NCI-H2107 treated with DMSO at 0.1 percent for 48 hours (cell line): ENCODE results near the gene GFRA4.
"Not testable (repeated sequence)": the region's sequence is repeated elsewhere in the genome, so short reads cannot be mapped to it uniquely, and the experiment has no call there.

Experiments used
- DNase-seq: peaks from one replicate; lab custom pipeline; 2025; ENCODE audit not compliant: unreplicated experiment; lab: John Stamatoyannopoulos, UW

GFRA4 gene

DNA sequence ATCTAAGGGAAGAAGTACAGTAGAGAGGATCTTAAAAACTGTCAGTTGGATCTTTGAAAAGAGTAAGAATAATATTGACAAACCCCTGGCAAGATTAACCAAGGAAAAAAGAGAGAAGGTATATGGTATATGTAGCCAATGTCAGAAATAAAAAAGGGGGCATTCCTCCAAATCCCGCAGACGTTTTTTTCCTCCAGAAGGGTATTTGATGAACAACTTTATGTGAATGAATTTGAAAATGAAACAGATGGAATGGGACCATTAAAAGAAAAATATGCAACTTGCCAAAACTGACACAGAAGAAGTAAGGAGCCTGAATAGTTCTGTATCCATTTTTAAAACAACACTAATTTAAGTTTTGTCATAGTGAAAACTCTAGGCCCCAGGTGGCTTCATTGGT lies 35.7 kb downstream of the GFRA4 start:
- DNase-seq: no peak

DNA sequence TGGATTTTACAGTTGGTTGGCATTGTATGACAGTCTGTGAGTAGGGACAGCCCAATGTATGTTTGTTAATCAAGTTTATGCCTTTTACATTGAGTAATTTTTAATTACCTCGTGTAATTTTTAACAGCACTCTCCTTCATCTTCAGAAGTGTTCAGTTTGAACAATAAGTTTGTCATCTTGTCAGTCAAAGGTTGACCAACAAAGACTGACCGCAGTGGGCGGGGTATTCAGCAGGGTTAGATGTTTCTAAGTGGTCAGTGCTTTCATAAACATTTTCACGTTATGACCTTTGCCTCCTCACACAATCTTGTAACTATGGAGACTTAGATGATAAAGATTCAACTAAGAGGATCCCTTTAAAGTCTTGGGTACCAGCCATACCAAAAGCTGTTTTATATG lies 40.8 kb downstream of the GFRA4 start:
- DNase-seq: no peak

DNA sequence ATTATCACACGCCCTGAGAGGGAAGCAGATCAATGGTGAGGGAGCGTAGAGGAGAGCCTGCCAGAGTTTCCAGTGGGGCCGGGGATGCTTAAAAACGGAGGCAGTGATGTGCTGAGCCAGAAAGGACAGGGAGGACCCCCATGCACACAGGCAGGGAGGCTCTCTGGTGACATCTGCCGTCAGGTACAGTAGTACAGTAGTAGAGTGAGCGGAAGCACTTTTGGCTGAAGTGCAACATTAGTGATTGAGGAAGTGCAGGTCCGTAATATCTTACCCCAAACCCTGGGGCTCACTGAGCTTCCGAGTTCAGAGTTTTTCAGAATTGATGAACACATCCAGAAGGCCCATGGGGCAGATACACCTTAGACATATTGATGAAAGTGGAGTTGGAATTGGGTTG lies 42.1 kb downstream of the GFRA4 start:
- DNase-seq: no peak

DNA sequence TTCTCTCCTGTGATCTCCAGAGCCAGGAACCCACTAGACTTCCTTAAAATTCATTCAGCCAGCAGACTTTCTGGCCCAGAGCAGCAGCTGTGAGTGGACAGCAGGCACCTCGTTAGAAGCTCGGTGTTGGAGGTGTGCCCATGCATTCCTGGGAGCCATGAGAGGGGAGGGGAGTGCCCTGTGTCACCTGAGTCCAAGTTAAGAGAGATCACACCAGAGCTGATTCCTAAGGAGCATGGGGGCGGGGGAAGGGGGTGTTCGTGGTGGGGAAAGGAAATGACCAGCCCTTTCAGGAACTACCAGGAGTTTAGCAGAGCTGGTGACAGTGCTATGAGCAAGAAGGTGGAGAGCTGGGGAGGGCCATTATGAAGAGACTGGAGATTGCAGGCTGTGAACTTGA lies 46.9 kb downstream of the GFRA4 start:
- DNase-seq: no peak

DNA sequence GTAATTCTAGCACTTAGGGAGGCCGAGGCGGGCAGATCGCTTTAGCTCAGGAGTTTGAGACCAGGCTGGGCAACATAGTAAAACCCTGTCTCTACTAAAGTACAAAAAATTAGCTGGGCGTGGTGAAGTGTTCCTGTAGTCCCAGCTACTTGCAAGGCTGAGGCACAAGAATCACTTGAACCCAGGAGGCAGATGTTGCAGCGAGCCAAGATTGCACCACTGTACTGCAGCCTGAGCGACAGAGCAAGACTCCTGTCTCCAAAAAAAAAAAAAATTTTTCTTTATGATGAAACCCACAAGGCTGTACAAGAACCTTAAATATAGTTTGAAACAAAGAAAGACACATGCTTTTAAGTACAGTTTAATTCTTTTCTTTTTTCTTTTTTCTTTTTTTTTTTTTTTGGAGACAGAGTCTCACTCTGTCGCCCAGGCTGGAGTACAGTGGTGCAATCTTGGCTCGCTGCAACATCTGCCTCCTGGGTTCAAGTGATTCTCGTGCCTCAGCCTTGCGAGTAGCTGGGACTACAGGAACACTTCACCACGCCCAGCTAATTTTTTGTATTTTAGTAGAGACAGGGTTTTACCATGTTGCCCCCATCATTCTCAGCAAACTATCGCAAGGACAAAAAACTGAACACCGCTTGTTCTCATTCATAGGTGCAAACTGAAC lies 47.9 kb downstream of the GFRA4 start:
- not testable (repeated sequence) for DNase-seq

DNA sequence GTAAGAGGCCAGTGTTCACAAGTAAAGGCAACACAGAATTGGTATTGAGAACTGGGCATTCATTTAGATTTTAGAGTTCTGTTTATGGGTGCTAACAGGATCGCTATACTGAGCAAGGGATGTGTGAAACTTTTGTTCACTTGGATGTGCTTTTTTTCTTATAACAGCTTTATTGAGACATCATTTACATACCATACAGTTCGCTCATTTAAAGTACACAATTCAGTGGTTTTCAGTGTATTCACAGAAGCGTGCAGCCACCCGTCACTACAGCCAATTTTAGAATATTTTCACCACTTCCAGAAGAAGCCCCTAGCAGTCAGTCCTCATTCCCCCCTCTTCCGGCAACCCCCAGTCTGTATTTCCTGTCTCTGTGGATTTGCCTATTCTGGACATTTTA lies 48.7 kb downstream of the GFRA4 start:
- no peak for DNase-seq

DNA sequence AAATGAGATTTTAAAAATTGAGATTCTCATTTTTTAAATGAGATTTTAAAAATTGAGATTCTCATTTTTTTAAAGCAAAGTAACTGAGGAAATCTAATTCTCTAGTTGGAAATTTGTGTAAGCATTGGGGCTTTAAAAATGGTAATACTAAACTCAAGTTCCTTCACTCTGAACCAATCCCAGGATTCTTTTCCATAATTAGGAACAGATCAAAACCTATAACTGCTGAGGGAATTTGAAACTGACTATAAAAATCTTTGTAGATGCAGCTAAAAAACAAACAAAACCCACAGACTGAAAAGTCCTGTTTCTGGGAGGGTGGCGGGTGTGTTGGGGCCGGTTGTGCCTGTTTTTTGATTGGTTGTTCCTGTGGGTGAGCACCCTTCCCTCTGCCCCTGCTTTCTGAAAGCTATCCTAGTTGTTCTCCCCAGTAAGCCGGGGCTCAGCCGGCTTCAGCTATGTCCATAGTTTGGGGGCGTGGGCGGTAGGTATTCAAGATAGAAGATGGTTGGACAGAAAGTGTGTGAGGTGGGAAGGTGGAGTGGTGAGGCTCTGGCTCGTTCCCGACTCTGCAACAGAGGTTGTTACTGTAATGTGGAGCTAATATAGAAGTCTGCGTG lies 49.3 kb downstream of the GFRA4 start:
- no peak for DNase-seq

DNA sequence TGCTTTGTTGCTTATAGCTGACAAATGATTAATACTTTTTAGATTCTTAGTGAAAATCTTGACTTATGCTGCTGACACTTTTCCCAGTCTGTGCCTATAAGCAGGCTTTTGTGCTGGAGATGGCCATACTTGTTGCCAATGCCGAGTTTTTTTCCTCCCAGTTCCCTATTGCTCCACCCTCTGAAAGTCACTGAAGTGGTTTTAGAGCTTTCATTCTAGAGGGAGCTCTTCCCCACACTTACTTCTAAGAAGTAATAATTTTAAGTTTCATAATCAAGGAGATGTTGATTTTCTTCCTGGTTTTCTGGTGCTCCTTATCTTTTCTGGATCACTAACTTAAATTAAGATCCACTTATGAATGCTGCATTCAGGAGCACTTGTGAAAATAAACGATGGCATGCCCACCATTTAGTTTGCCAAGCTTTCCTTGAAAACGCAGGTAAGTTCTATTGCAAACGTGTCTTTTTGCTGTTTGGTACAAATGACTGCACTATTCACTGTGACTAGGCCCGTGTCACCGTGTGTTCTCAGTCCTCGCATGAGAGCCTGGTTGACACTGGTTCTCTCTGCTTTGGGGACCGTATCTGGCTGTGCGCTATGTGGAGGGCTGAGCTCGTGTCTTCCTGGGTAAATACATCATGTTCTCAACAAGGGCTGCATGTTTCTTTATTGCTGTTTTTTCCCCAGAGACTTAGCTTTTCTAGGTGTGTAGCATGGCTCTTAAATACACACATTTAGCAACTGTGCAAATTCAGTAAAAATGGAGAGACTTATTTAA lies 50.2 kb downstream of the GFRA4 start:
- DNase-seq: no peak

DNA sequence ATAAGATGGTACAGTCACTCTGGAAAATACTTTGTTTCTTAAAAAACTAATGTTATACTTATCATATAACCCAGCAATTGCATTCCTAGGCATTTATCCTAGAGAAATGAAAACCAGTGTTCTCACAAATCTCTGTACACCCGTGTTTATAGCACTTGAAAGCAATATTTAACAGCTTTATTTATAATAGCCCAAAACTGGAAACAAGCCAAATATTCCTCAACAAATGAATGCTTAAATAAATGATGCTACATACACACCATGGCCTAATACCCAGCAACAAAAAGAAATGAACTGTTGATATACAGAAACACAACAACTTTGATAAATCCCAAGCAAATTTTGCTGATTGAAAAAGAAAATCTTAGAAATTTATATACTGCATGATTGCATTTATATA lies 51.3 kb downstream of the GFRA4 start:
- DNase-seq: no peak
